A549 treated with ZK216348 at 1 μM for 4 hours (cell line): ENCODE data around the gene PHEX. TPM values are rescaled to one million over a fixed set of nuclear protein-coding genes. Genes with fewer than 3 reads are reported as not detected.

Source experiments
- total RNA-seq: library from RNA; stranded (reverse); fragments of 200-300 nt; extraction: Qiagen RNA extraction; gene quantifications from 5 replicates; pipeline ENCODE4 v1.2.3, GENCODE V29; 2022; ENCODE audit warnings: low read depth

PHEX gene
- 0.28 to 0.62 TPM (median 0.43 TPM) in 5 replicates for total RNA-seq

GRCh38 chrX:22032084-22032483 lies at the start of gene PHEX:
PHEX (plus strand) TSS chrX:22032325; CDS start chrX:22033006, 681 bp downstream.

DNA sequence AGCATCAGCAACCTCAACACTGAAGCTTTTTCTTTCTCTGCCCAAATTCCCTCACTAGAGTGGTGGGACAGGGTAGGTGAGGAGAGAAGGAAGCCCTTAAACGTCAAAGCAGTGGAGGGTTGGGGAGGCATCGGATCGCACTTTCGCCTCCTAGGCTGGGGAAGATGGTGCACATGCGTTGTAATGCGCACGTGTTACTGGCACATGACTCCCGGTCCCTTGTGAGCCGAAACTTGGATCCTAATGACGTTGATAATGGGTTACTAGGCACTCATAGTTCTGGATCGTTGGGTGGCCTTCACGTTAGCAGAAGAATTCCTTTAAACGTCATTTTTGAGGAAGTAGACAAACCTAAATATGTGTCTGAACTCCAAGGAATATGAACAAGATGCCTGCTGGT lies 240.5 kb downstream of the PHEX start, which contains the start of gene CBLL2:
TSS of gene CBLL2 (plus strand) at position 301 of the 400 bp plus-strand sequence. CDS start at position 380, 79 bp downstream.

Other genes starting within 250 kb of the PHEX start
- gene MBTPS2, start 192.7 kb upstream of the PHEX start, total RNA-seq: 15.4 to 30.1 TPM (median 23.9 TPM) in 5 replicates
- gene YY2, start 176.3 kb upstream of the PHEX start, total RNA-seq: 1.9 to 2.8 TPM (median 2.4 TPM) in 5 replicates
- 190 to 237 TPM (median 200 TPM) in 5 replicates for gene SMS, start 91.6 kb upstream of the PHEX start, total RNA-seq
- not detected in 5 replicates for gene CBLL2, start 240.6 kb downstream of the PHEX start, total RNA-seq